ENCODE results near the gene ERMAP.

DNA sequence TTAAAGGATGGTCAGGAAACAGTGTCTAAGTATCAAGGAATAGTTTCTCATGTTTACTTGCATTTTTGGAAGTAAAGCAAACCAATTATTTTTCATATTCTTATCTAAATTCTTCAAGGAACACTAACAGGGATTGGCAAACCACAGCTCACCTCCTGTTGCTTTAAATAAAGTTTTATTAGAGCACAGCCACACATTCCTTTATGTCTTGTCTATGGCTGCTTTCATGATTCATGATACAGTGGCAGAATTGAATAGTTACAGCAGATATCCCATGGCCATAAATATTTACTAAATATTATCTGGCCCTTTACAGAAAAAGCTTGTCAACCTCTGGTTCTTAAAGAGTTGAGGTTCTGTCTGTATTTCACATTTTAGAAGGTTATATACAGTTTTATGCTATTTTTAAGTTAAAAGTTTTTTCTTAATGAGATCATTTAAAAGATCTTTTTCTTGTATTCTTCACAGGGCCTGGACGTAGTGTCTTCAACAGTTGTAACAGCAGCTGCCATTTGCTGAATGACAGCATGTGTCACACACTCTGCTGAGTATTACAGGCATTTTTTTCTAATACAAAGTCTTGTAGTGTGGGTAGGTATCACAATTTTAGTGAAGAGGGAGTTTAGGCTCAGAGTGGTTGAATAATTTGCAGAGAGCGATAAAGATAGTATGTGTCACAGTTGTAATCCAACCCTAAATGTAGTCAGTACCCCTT, 32.1 kb downstream of the ERMAP start:
- TF ChIP-seq FOSL1 (IDR thresholded peaks at IDR 0.05; ENCODE audit: insufficient read depth, low read depth, low read length): no peak
- TF ChIP-seq POLR2A (IDR thresholded peaks at IDR 0.05; ENCODE audit: control extremely low read depth in 1 of 2, low read depth in 2 of 2, low read length in 2 of 2): no peak
- TF ChIP-seq POLR2AphosphoS5 (IDR thresholded peaks at IDR 0.05; ENCODE audit: low read depth, low read length): no peak
- no peak for TF ChIP-seq ZNF274 (IDR thresholded peaks at IDR 0.05; ENCODE audit: borderline replicate concordance, extremely low read depth, low read length)
- no peak for TF ChIP-seq EZH2 (IDR thresholded peaks at IDR 0.05; ENCODE audit: low read depth, low read length, severe bottlenecking)
- TF ChIP-seq, protein P1, sequence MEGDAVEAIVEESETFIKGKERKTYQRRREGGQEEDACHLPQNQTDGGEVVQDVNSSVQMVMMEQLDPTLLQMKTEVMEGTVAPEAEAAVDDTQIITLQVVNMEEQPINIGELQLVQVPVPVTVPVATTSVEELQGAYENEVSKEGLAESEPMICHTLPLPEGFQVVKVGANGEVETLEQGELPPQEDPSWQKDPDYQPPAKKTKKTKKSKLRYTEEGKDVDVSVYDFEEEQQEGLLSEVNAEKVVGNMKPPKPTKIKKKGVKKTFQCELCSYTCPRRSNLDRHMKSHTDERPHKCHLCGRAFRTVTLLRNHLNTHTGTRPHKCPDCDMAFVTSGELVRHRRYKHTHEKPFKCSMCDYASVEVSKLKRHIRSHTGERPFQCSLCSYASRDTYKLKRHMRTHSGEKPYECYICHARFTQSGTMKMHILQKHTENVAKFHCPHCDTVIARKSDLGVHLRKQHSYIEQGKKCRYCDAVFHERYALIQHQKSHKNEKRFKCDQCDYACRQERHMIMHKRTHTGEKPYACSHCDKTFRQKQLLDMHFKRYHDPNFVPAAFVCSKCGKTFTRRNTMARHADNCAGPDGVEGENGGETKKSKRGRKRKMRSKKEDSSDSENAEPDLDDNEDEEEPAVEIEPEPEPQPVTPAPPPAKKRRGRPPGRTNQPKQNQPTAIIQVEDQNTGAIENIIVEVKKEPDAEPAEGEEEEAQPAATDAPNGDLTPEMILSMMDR (IDR thresholded peaks at IDR 0.05; ENCODE audit: control extremely low read depth in 1 of 3, insufficient read depth in 1 of 3, low read depth in 1 of 3, low read length in 3 of 3): no peak
- TF ChIP-seq CREB1 (IDR thresholded peaks at IDR 0.05): no peak

Data from H1 (cell line).